NB4 (cell line): ENCODE data around the gene CD8B.

Experiments used
- CTCF ChIP-seq: IDR thresholded peaks from one replicate; pipeline ENCODE4 v1.5.1; 2012; ENCODE audit warnings: low read depth, low read length
- MAX ChIP-seq: IDR thresholded peaks from 2 replicates; pipeline ENCODE4 v1.6.1; 2011; ENCODE audit warnings: low read depth, low read length

- TF ChIP-seq MAX: no peak
- no peak for TF ChIP-seq CTCF
Observed at GRCh38 chr2:86778957-86779356, 82.7 kb downstream of the CD8B start.
